Measurements from ENCODE around the gene CAPZA3.
"Not testable (repeated sequence)": the region's sequence is repeated elsewhere in the genome, so short reads cannot be mapped to it uniquely, and the experiment has no call there.

The CAPZA3 gene

DNA sequence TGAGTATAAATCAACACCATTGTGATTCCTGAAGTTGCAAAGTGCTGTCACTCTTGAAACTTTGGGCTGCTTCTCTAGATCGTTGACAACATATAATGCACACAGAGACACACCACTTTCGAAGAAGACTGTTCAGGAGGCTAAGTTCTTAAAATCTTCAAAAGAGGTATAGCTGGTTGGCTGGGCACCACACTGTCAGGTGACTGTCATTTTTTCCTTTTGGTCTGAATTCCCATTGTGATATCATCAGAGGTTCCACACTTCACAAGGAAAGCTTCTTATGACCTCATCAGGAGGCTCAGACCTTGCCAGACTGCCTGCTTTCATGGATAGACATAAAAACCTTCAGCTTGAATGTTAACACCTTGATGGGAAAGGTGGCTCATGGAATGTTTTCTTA is at the start of gene CAPZA3, which contains the start of gene PLCZ1:
TSS of gene CAPZA3 (plus strand) at position 301 of the 400 bp plus-strand sequence. CDS start 150 bp downstream, outside the sequence.
TSS of gene PLCZ1 (minus strand) at position 194 of the 400 bp plus-strand sequence. CDS start 641 bp downstream, outside the sequence.
- no peak for DNase-seq (ENCODE audit: low spot score)

- DNase-seq (ENCODE audit: low spot score) = no peak
Observed at GRCh38 chr12:18689771-18690170, 48.1 kb upstream of the CAPZA3 start.

- DNase-seq (ENCODE audit: low spot score) = peak; percentile 70
Observed at GRCh38 chr12:18690653-18691052, 47.3 kb upstream of the CAPZA3 start.

DNA sequence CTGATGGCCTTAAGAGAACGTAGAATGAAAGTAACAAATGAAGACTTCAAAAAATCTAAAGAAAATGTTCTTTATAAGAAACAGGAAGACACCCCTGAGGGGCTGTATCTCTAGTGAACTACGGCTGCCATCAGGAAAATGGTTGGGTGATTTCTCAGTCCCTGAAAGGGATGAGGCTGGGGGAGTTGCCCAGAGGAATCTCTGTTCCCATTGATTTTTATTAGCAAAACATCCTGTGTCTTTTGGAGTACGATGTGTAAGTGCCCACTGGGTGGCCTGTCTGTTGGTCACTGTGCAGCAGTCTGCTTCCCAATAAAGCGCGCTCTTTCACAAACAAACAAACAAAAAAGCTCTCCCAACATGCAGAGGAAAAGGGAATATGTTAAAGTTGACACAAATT is 43.9 kb upstream of the CAPZA3 start:
- DNase-seq (ENCODE audit: low spot score) = not testable (repeated sequence)

DNA sequence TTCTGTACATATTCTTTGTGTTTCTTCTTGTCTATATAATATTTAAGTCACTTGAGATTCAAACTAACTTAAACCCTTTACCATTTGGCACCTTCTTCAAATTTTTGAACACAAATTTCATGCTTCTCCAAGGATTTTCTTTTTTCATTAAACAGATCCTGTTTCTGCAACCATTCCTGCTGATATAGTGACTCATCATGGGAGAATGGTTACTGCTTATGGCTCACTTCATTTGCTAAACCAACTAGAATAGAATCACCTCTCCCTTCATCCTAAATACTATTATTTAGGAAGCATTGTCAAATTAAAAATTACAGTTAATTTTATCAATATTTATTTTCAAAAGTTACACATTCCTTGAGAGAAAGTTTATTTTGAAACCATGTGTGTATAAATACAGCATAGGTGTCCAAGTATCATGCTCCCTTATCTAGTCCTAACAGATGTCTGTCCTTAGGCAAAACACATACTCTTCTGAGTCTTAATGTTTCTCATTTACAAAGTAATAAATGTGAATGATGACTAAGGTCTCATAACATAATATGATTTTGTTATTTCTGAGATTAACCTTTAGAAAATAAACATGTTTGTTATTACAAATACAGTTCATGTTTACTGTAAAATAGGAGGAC is 40.8 kb upstream of the CAPZA3 start:
- peak; percentile 51 for DNase-seq (ENCODE audit: low spot score)

DNA sequence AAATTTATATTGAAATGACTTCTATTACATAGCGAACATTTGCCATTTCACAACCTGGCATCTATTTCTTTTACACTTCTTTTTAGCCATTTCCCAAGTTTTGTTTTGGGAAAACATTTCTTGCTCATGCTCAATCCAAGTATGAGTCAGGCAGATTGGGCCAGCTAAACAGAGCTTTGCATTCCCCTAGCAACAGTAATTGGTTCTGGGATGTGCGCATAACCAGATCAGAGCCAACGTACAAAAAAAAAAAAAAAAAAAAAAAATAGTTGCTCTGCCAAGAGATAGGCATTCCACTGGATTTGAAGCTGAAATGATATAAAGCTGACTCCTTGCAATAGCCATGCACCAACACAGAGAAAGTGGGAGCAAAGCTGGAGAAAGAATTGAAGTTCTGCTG is 37.6 kb upstream of the CAPZA3 start:
- peak; percentile 84 for DNase-seq (ENCODE audit: low spot score)

DNA sequence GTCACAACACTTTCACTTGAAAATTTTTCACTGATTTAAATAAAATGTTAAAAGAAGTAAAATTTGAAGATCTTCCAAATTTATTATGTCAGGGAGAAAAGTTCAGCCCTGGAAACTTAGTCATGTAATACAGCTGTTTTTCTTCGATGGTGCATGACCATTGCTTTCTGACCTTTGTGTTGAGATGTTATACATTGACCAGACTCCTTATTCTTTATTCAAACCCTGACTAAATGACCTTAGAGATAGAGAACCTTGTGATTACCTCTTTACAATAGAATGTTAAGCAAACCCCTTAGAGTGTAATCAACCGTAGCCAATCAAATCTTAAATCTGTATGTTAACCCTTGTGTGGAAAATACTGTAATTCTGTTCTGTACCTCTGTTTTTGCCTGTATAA is 34.6 kb upstream of the CAPZA3 start:
- no peak for DNase-seq (ENCODE audit: low spot score)

- no peak for DNase-seq (ENCODE audit: low spot score)
Observed at GRCh38 chr12:18703911-18704310, 34.0 kb upstream of the CAPZA3 start.

DNA sequence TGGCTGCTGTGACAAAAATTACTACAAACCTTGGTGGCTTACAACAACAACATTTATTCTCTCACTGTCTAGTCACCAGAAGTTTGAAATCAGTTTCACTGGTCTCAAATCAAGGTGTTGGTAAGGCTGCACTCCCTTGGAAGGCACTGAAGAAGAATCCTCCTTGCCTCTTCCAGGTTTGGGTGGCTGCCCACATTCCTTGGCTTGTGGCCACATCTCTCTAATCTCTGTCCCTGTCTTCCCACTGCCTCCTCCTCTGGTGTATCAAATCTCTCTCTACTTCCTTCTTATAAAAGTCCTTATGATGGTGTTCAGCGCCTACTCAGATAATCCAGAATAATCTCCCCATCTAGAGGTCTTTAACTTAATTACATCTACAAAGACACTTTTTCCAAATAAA is 31.1 kb upstream of the CAPZA3 start:
- DNase-seq (ENCODE audit: low spot score) = no peak

DNA sequence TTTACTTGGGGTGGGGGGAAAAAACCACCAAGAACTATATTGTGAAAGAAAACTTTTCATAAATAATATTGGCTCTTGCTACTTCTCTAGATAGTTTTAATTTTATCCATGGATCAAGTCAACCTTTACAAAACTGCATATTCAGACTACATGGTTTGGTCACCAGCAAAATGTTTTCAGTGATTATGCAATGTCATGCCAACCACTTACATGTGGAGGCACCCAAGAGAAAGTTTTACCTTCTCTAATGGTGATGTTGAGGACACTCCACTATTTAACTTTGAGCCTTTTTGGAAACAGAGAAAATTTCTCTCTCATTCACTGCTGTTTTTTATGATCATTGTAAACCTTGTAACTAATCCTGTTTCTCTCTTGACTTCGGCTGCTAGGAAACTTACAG is 21.7 kb upstream of the CAPZA3 start:
- no peak for DNase-seq (ENCODE audit: low spot score)

- no peak for DNase-seq (ENCODE audit: low spot score)
Observed at GRCh38 chr12:18718462-18718861, 19.5 kb upstream of the CAPZA3 start.

DNA sequence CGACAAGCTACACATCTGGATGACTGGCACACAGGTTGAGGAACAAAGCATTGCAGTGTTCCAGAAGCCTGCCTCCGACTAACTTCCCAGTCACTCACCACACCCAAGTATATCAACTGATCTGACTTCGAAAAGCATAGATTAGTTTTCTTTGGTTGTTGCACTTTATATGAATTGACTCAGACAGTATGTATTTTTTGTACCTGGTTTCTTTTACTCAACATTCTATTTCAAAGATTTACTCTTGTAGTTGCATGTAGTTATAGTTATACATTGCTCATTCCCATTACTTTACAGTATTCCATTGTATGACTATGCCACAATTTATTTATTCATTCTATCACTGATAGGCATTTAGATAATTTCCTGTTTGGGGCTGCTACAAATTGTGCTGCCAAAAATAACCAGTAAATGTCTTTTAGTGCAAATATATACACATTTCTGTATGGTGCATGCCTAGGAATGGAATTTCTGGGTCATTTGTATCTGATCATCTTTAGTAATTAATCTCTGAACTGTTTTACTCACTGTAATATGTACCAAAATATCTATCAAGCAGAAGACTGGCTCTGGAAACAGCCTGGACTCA is 17.9 kb upstream of the CAPZA3 start:
- no peak for DNase-seq (ENCODE audit: low spot score)

GRCh38 chr12:18720690-18721089 is 17.2 kb upstream of the CAPZA3 start:
- DNase-seq (ENCODE audit: low spot score) = no peak

DNA sequence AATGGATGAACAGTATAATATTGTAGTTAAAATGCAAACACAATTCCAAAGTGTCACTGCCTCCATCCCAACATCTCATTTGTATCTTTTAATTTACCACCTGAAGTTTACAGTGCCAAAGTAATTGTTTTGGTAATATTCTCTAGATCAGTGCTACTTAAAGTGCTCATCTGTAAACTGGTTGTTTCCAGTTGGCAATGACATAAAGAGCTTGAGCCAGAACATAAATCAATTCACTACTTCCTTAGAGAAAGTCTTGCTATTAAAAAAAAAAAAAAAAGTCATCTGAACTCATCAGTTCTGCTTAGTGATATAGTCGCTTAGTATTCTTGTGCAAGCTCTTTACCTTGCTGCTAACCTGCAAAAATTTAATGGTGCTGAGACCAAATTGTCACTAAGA is 16.5 kb upstream of the CAPZA3 start:
- DNase-seq (ENCODE audit: low spot score) = no peak

- DNase-seq (ENCODE audit: low spot score) = peak; percentile 4
Observed at GRCh38 chr12:18723752-18724151, 14.2 kb upstream of the CAPZA3 start.

DNA sequence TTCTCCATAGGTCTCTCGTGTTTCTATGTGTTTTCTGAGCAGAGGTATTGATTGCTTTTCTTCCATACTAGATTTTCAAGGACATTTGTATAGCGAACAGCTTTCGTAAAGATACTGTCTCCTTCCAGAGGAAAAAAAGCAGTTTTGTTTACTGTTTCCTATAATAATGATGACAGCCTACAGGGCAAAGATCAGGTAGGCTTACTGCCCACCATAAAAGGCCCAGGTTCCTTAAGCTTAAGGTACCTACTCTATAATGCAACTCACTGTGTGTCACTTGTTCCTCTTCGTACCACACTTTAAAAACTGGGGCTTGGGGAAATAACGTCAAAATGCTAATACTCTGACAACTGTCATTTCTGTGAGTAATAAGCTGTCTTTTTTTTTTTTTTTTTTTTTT is 6.8 kb upstream of the CAPZA3 start:
- no peak for DNase-seq (ENCODE audit: low spot score)

- peak; percentile 82 for DNase-seq (ENCODE audit: low spot score)
Observed at GRCh38 chr12:18747895-18748294, 10.0 kb downstream of the CAPZA3 start.

GRCh38 chr12:18749386-18749957 is 11.6 kb downstream of the CAPZA3 start:
- peak; percentile 13 for DNase-seq (ENCODE audit: low spot score)

DNA sequence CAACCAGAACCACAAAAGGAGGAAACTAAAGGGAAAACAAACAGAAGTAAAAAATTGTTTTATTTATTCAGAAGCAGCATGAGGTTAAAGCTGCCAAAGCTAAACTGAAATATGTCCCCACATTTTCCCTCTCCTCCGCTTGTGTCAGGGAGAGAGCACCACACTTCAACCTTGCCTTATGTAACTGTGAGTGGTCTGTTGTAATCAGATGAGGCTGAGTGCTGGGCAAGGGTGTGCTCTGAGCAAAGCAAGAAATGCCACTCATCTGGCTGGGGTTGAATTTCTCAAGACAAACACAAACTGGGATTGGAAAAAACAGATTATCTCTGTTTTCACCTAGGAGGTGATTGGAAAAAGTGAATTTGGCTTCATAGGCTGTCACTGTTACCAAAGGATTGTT is 12.2 kb downstream of the CAPZA3 start:
- peak; percentile 15 for DNase-seq (ENCODE audit: low spot score)

DNA sequence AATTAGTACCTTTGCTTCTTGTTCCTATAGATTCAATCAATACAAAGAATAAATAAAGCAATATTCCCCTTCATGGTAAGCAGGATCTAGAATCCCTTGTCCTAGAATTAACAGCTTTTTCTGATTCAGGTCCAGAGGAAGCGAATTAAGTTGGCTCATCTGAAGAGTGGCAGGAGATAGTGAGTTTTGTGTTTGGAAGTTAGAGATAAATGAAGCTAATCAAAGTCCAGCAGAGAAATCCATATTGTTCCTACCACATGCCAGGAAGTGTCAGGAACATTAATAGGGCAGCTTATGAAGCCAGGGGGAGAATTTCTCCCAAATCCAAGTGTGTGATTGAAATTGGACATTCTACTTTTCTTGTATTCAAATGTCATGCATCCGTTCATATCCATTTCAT is 13.9 kb downstream of the CAPZA3 start:
- no peak for DNase-seq (ENCODE audit: low spot score)

DNA sequence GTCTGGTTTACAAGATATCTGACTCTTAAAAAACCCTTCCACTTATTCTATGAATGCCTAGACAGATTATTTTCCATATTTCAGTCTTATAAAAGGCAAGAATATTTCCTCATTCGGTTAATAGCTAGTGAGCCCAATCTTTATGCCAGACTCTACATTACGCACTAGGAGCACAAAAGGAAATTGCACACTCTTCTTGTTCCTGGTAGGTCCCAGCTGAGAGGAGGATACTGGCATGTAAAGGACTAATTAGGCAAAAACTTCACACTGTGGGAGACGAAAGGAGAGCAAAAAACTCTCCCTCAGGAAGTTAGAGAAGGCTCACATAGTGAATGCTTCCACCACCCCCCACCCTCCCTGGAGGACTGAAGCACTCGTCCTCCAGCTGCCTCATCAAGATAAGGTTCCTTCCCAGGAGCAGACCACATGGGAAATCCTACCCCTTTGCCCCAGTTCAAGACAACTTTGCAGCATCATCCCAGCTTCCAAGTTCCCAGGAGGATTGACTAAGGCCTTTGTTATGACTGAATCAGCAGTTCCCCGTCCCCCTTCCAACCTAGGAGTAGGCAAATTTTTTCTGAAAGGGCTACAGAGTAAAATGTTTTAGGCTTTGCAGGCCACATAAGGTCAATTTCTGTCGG is 14.5 kb downstream of the CAPZA3 start:
- peak; percentile 87 for DNase-seq (ENCODE audit: low spot score)

DNA sequence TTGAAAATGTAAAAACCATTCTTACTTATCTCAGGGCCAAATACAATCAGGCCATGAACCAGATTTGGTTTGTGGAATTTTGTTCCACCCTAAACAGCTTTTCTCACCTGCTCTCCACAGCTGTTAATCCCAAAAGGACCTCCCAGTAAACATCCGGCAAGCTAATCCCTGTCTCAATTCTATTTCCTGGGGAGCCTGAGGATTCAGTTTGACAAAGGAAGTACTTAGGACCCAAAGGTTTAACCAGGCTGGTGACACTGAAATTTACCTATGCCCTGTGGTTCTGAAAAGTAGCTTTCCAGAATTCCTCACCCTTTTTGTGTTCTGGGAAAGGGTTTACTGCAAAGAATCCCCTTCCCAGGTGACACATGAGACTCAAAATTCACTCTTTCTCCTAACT is 15.0 kb downstream of the CAPZA3 start:
- DNase-seq (ENCODE audit: low spot score) = no peak

DNA sequence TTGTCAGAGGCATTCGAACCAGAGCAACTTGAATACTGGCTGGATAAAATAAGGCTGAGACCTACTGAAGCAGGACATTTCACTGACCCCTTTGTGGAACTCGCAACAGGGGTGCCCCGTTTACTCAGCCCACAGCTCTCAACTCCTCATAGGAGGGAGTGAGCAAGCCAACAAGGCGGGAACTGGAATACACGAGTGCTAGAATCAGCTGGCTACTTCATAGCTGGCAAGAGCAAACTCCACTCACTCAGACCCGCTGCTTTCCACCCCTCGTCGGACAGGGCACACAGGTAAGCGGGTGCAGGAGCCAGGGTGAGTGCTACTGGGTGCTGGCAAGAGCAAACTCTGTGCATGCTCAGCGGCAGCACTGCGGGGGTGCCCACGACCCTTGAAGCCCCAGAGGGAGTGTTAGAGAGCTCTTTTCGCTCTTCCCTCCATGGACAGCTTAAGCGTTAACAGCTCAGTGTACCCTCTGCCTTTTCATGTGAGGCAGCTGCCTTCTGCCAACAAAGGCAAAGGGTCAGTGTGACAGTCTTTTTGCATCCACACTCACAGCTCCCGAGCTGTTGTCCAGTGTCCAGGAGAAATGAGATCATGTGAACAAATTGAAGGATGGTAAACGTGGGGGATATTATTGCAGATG is 15.7 kb downstream of the CAPZA3 start:
- no peak for DNase-seq (ENCODE audit: low spot score)

Measured in AG08395 (cell line).